Effector memory CD4-positive, alpha-beta T cell (primary cell): ENCODE results near the gene CCT3.

Experiments used
- DNase-seq, 3 donors: peaks; one replicate each; pipeline ENCODE4 v3.0.0-alpha.2; 2020
- H3K27ac ChIP-seq: 2 replicates; pipeline ENCODE4 v1.7.0; 2013; ENCODE audit warnings: mild to moderate bottlenecking, low read length, moderate library complexity; ENCODE audit not compliant: insufficient read depth, poor library complexity, severe bottlenecking
- H3K27me3 ChIP-seq: replicated peaks from 2 replicates; pipeline ENCODE4 v1.7.0; 2013; ENCODE audit warnings: mild to moderate bottlenecking, low read length; ENCODE audit not compliant: insufficient read depth, control insufficient read depth, poor library complexity, severe bottlenecking
- H3K36me3 ChIP-seq: 2 replicates; pipeline ENCODE4 v1.7.0; 2013; ENCODE audit warnings: mild to moderate bottlenecking, low read length, moderate library complexity; ENCODE audit not compliant: control insufficient read depth, insufficient read depth
- H3K4me1 ChIP-seq: 2 replicates; pipeline ENCODE4 v1.7.0; 2013; ENCODE audit warnings: low read length, mild to moderate bottlenecking; ENCODE audit not compliant: control insufficient read depth, insufficient read depth, poor library complexity, severe bottlenecking
- H3K4me3 ChIP-seq: 2 replicates; pipeline ENCODE4 v1.7.0; 2013; ENCODE audit warnings: low read length, low read depth, mild to moderate bottlenecking; ENCODE audit not compliant: insufficient read depth, poor library complexity, severe bottlenecking
- H3K9me3 ChIP-seq: 2 replicates; pipeline ENCODE4 v1.7.0; 2013; ENCODE audit warnings: mild to moderate bottlenecking, low read length, moderate library complexity; ENCODE audit not compliant: control insufficient read depth
- total RNA-seq, 3 donors: gene quantifications; one replicate each; lab custom pipeline; 2026; lab: John Stamatoyannopoulos, UW

The CCT3 gene
- total RNA-seq, result 70.8 to 110 (median 104) reads per million in 3 donors

DNA sequence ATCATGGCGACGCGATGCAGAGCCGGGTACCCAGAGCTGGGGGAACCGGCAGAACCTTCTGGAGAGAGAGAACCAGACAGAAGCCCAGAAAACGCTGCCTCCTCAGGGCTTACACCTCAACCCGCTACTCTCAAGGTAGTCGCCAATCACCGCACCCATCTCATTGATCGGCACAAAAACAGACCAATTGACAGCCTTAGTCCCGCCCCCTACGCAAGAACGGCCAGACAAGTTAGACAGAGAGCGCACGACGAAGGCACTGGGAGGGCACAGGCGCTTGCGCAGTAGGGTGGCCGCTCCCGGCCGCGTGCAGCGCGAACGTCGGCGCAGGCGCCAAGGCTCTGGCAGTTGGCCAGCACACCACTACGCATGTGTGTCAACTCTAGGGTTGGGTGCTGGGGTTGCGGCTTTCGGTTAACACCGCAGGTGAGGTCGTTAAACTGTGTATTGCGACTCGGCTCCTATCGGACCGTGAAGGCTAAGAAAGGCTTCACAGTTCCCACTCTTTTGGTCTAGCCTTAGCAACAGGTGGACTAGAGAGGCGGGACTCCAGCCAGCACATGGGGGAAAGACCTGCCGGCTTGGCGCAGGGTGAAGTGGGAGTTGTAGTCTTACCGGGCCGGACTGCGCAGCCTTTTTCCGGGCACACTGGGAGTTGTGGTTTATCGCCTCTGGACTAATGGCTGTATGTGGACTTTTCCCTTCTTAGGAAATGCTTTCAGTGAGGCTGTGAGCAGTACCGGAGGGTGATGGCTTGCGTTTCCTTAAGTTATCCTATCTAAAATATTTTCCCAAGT lies at the start of gene CCT3, which contains the start of gene TSACC:
CCT3 (minus strand) TSS at position 113 of the 797 bp plus-strand sequence; CDS start at position 5, 108 bp downstream.
TSACC (plus strand) TSS at position 347 of the 797 bp plus-strand sequence. CDS start 1,232 bp downstream, outside the sequence.
- H3K27ac ChIP-seq, result peak within 1 kb of the TSS; percentile 88
- no peaks in the 10 kb centered on the region for H3K27me3 ChIP-seq
- H3K9me3 ChIP-seq, result no peaks in the 10 kb centered on the region
- H3K4me3 ChIP-seq, result peak within 1 kb of the TSS; percentile 87
- peaks cover 26% of the 10 kb centered on the region for H3K36me3 ChIP-seq
- DNase-seq, result peak; percentile 97 to 98 (median 98)
- peaks cover 17% of the 10 kb centered on the region for H3K4me1 ChIP-seq

DNA sequence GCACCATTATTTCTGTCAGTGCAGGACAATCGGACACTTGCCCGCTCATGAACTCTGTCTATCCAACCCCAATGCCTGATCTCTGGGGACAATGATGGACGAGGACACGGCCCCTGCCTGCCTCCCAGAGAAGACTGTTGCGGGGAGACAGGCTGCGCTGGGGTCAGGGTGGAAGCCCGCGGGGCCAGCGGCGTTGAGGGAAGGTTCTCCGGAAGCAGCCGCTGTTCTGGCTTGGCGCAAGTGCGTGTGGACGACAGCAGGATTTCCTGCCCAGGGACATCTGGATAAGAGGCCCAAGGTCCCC lies 49.7 kb upstream of the CCT3 start:
- Histone ChIP-seq H3K9me3 (no peaks in the 10 kb centered on the region), H3K4me1 (peaks cover 8% of the 10 kb centered on the region), H3K27ac (no peak overlapping the region), H3K36me3 (no peaks in the 10 kb centered on the region), H3K27me3 (no peaks in the 10 kb centered on the region), H3K4me3 (no peak overlapping the region)
- DNase-seq, result no peak

DNA sequence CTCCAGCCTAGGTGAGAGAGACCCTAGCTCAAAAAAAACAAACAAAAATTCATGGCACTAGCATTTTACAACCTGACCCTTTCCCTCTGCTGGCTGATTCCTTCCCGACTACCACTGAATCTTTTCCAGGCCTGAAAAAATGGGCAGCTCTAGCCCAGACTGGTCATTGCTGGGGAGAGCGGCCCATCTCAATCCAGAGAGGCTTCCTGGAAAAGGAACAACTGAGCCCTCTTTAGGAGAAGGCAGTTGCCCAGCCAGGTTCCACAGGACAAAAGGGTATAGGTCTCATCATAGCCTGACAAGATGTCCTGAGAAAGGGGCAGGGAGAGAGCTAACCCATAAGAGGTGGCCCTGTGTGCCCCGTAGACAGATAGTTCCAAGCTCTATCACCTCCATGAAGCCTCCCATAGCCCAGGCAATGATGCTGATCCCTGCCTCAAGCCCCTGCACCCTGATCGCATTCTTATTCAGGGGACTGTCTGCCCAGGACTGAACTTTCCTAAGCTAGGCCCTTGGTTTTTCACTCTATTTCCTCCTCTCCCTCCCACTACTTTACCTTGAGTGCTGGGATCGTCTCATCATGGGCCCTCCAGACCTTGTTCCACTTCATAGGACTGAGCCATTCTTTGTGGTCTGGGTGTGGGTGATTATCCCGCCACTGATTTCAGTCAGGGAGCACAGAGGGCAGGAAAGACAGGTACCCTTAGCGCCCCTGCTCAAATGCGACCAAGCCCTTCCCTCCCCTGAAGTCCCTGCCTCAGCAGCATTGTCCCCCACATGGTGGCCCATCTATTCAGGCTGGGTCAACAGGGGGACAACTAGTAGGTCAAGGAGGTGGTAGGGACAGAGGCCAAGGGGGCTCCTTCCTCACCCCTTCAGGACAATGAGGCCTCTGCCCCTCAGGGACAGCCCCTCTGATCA lies 49.1 kb upstream of the CCT3 start:
- H3K4me1 ChIP-seq, result peaks cover 8% of the 10 kb centered on the region
- H3K27me3 ChIP-seq, result no peaks in the 10 kb centered on the region

DNA sequence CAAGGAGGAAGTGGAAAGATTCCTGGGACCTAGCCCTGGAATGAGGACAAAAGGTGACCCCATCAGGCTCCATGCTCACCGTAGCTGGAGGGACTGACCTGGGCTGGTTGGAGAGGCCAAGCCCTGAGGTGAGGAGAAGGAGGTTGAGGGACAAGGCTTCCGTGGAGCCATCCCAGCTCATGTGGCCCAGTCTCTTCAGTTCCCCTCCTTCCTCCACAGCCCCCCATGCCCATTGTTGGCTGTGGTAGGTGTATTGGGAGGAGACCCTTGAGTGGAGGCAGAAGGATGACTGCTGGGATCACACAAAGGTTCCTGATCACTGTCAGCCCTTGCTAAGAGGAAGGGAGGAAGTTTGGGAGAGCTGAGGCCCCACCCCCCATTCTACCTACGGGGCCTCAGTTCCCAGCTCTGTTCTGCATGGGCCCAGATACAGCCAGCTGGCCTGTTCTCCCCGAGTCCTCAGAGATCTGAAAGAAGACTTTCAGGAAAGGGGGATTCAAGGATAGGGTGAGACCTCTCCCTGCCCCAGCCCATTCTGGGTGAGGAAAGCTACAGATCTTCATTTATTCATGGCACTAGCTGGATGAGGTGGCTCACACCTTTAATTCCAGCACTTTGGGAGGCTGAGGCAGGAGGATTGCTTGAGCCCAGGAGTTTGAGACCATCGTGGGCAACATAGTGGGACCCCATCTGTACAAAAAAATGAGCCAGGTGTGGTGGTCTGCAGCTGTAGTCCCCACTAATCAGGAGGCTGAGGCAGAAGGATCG lies 48.2 kb upstream of the CCT3 start:
- no peaks in the 10 kb centered on the region for H3K27me3 ChIP-seq

More for the DNA sequence above, 49.1 kb upstream of the CCT3 start:
- Histone ChIP-seq H3K9me3 (no peaks in the 10 kb centered on the region), H3K4me3 (no peak overlapping the region), H3K36me3 (no peaks in the 10 kb centered on the region), H3K27ac (no peak overlapping the region)
- DNase-seq, result no peak

DNA sequence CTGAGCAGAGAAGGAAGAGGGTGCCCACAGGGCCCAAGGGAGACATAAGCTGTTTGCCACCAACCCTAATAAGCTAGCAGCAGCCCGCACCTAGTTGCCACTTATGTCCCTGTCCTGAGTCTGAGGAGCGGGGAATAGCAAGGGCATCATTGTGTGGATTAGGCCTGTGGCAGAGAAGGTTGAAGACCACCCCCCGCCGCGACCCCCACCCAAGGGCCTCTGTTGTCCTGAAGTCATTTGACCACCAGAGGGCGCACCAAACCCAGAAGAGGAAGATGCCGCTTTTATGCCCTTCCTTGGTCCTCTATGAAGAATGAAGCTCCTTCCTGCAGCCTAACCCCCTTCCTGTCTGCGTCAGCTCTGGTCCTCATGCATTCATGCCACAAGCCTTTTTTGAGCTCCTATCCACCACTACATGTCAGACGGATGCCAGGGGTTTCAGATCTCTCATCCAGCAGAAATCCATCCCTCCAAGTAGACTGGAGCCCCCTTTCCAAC lies 47.5 kb upstream of the CCT3 start:
- peak; percentile 48 to 69 (median 59) for DNase-seq
- H3K4me3 ChIP-seq, result no peak overlapping the region
- no peaks in the 10 kb centered on the region for H3K36me3 ChIP-seq
- no peaks in the 10 kb centered on the region for H3K9me3 ChIP-seq
- no peaks in the 10 kb centered on the region for H3K27me3 ChIP-seq
- no peak overlapping the region for H3K27ac ChIP-seq
- peaks cover 8% of the 10 kb centered on the region for H3K4me1 ChIP-seq

More for the DNA sequence above, 48.2 kb upstream of the CCT3 start:
- DNase-seq, result no peak
- no peaks in the 10 kb centered on the region for H3K36me3 ChIP-seq
- H3K27ac ChIP-seq, result no peak overlapping the region
- H3K9me3 ChIP-seq, result no peaks in the 10 kb centered on the region
- peaks cover 8% of the 10 kb centered on the region for H3K4me1 ChIP-seq
- H3K4me3 ChIP-seq, result no peak overlapping the region

DNA sequence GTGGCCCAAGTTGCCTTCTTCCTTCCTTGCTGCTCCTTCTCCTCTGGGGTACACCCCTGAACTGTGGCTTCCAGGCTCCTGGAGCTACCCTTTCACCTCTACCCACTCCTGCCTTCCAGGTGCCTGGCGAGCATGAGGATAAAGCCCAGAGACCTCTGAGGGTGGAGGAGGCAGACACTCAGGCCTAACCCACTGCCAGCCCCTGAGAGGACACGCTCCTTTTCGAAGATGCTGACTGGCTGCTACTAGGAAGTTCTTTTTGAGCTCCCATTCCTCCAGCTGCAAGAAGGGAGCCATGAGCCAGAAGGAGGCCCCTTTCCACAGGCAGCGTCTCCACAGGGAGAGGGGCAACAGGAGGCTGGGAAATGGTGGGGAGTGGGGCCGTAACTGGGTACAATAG lies 46.6 kb upstream of the CCT3 start:
- peaks cover 8% of the 10 kb centered on the region for H3K4me1 ChIP-seq
- no peaks in the 10 kb centered on the region for H3K36me3 ChIP-seq
- H3K27me3 ChIP-seq, result no peaks in the 10 kb centered on the region
- H3K4me3 ChIP-seq, result no peak overlapping the region
- no peak for DNase-seq
- H3K27ac ChIP-seq, result no peak overlapping the region
- H3K9me3 ChIP-seq, result no peaks in the 10 kb centered on the region

DNA sequence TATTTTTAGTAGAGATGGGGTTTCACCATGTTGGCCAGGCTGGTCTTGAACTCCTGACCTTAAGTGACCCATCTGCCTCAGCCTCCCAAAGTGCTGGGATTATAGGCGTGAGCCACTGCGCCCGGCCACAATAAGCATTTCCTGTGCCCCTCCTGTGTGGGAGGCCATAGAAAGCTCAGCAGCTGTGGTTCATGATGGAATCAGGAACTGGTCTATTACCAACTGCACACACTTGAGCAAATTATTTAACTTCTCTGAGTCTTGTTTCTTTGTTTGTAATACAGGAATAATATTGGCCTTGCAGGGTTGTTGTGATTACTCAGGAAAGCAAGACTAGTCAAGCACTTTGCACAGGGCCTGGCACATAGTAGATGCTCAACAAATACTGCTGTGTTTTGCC lies 45.9 kb upstream of the CCT3 start:
- H3K36me3 ChIP-seq, result no peaks in the 10 kb centered on the region
- no peaks in the 10 kb centered on the region for H3K9me3 ChIP-seq
- H3K4me1 ChIP-seq, result peaks cover 8% of the 10 kb centered on the region
- H3K27me3 ChIP-seq, result no peaks in the 10 kb centered on the region
- H3K4me3 ChIP-seq, result no peak overlapping the region
- H3K27ac ChIP-seq, result no peak overlapping the region
- no peak for DNase-seq

DNA sequence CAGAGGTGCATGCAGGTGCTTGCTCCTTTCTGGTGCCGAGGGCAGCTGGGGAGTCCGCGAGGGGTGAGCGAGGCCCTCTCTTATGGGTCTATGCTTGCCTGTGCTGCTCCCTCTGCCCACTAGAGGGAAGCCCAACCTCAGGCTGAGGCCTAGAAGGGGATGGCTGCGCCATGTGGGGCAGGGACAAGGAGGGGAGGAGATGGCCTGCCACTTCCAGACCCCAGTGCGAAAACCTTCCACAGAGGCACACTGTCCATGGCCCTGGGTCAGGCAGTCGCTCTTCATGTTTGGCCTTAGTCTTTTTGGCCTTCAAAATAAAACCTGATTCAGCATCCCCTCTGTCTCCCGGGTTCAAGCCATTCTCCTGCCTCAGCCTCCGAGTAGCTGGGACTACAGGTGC lies 44.9 kb upstream of the CCT3 start:
- DNase-seq, result peak; percentile 19 to 38 (median 23)
- no peaks in the 10 kb centered on the region for H3K27me3 ChIP-seq
- H3K4me3 ChIP-seq, result no peak overlapping the region
- no peak overlapping the region for H3K27ac ChIP-seq
- H3K4me1 ChIP-seq, result peaks cover 8% of the 10 kb centered on the region
- no peaks in the 10 kb centered on the region for H3K9me3 ChIP-seq
- no peaks in the 10 kb centered on the region for H3K36me3 ChIP-seq

DNA sequence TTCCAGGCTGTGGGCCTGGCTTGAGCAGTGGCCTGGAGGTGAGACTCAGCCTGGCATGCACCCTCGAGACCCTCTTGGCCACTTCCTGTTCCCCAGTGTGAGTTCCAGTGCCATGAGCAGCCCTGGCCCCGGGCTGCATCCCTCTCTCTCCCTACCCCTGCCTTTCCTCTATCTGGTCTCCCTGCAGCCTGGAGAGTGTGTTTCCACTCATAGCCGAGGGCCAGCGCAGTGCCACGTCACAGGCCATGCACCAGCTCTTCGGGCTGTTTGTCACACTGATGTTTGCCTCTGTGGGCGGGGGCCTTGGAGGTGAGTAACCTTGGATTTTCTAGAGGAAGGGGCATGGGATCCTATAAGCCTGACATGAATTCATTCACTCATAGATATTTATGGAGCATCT lies 44.5 kb upstream of the CCT3 start:
- Histone ChIP-seq H3K4me3 (no peak overlapping the region), H3K27me3 (no peaks in the 10 kb centered on the region), H3K27ac (no peak overlapping the region), H3K9me3 (no peaks in the 10 kb centered on the region), H3K36me3 (no peaks in the 10 kb centered on the region), H3K4me1 (peaks cover 8% of the 10 kb centered on the region)
- DNase-seq, result no peak
